Neural progenitor cell (in vitro differentiated cells): Measurements from ENCODE around the gene PPP1R15B.

Experiments used
- CTCF ChIP-seq: fragments of 200-600 bp; sonication (generic); IDR thresholded peaks from 2 replicates; pipeline ENCODE4 v1.5.1; 2017; ENCODE audit warnings: antibody characterized with exemption, mild to moderate bottlenecking
- EZH2 ChIP-seq: fragments of 200-600 bp; sonication (generic); IDR thresholded peaks from 2 replicates; pipeline ENCODE4 v1.6.1; 2017; ENCODE audit warnings: antibody characterized with exemption, mild to moderate bottlenecking, moderate library complexity
- EZH2phosphoT487 ChIP-seq: fragments of 200-600 bp; sonication (generic); IDR thresholded peaks from 2 replicates; pipeline ENCODE4 v1.6.1; 2017; ENCODE audit warnings: antibody characterized with exemption

GRCh38 chr1:204449678-204450280 is 38.2 kb upstream of the PPP1R15B start:
- no peak for TF ChIP-seq CTCF
- TF ChIP-seq EZH2 = no peak
- no peak for TF ChIP-seq EZH2phosphoT487
